ENCODE results near the gene DLGAP3. TPM values are rescaled to one million over a fixed set of nuclear protein-coding genes. Genes with fewer than 3 reads are reported as not detected.
A peak's percentile ranks its signal among the peaks of the same experiment; 100 is the strongest.
"Not testable (repeated sequence)": the region's sequence is repeated elsewhere in the genome, so short reads cannot be mapped to it uniquely, and the experiment has no call there.

DLGAP3 gene
- total RNA-seq, 1 experiment from 2014 or later, result 7.3 TPM

- DNase-seq, result no peak
- H4K20me1 ChIP-seq (ENCODE audit: control insufficient read depth, insufficient read depth, insufficient read length), result no peaks in the 10 kb centered on the region
- no CpG with 5 or more reads among the region's 5 CpGs for WGBS (ENCODE audit: extremely low coverage, insufficient read length, low lambda C conversion rate)
Observed at GRCh38 chr1:34970220-34970735, 40.8 kb upstream of the DLGAP3 start.

GRCh38 chr1:34968297-34968696 is 38.8 kb upstream of the DLGAP3 start:
- peaks cover 13 to 16% of the 10 kb centered on the region in 2 experiments for H3K4me1 Mint-ChIP-seq
- H4K5ac ChIP-seq (ENCODE audit: insufficient read length, low read depth, low read length); H2BK120ac ChIP-seq (ENCODE audit: low read depth, low read length, poor library complexity, severe bottlenecking); H3K4me3 Mint-ChIP-seq; H3K9ac ChIP-seq (ENCODE audit: extremely low read depth, insufficient read length, low read length); H3K9me3 ChIP-seq (ENCODE audit: control insufficient read depth, low read depth, low read length); H2BK15ac ChIP-seq (ENCODE audit: low read depth, low read length); H2BK5ac ChIP-seq (ENCODE audit: insufficient read length, low read length); H3K27me3 ChIP-seq (ENCODE audit: insufficient read depth, low read length); H3K79me1 ChIP-seq (ENCODE audit: insufficient read depth, low read depth, low read length, poor library complexity, severe bottlenecking); H3K36me3 Mint-ChIP-seq (ENCODE audit: insufficient read depth in 1 of 3, low read depth in 3 of 3); H2AFZ ChIP-seq (ENCODE audit: low read length); H3K4me1 ChIP-seq (ENCODE audit: insufficient read depth, low read length); H2BK12ac ChIP-seq (ENCODE audit: insufficient read length, low read depth, low read length); H3K14ac ChIP-seq (ENCODE audit: insufficient read depth, low read length); H2AK5ac ChIP-seq (ENCODE audit: insufficient read length, low read length); H3T11ph ChIP-seq (ENCODE audit: low read length); DNase-seq; H4K20me1 ChIP-seq (ENCODE audit: control insufficient read depth, insufficient read depth, insufficient read length); H3K18ac ChIP-seq (ENCODE audit: insufficient read length, low read depth, low read length); H3K27ac Mint-ChIP-seq; H3K23me2 ChIP-seq (ENCODE audit: insufficient read length, low read depth, low read length, poor library complexity, severe bottlenecking); H3K27me3 Mint-ChIP-seq (ENCODE audit: low read depth); H4K91ac ChIP-seq (ENCODE audit: insufficient read length, low read depth, low read length); H3K4ac ChIP-seq (ENCODE audit: low read depth, low read length); H3K23ac ChIP-seq (ENCODE audit: insufficient read length, low read depth, low read length); H2BK20ac ChIP-seq (ENCODE audit: low read depth, low read length, poor library complexity, severe bottlenecking); H3K79me2 ChIP-seq (ENCODE audit: insufficient read depth, low read length); H3K4me2 ChIP-seq (ENCODE audit: insufficient read depth, insufficient read length, low read length); H4K8ac ChIP-seq (replicated peaks; ENCODE audit: insufficient read length, low read depth, low read length); H3K56ac ChIP-seq (ENCODE audit: insufficient read length, low read depth, low read length); H3K27ac ChIP-seq (ENCODE audit: insufficient read length, low read depth, low read length): not testable (repeated sequence)
- peaks cover 13 to 17% of the 10 kb centered on the region in 2 experiments for H3K9me3 Mint-ChIP-seq
- WGBS (ENCODE audit: extremely low coverage, insufficient read length, low lambda C conversion rate), result no CpG with 5 or more reads among the region's 3 CpGs

More at GRCh38 chr1:34970220-34970735, 40.8 kb upstream of the DLGAP3 start:
- Histone ChIP-seq H2BK5ac (ENCODE audit: insufficient read length, low read length) (no peak overlapping the region), H2AFZ (ENCODE audit: low read length) (no peak overlapping the region), H2AK5ac (ENCODE audit: insufficient read length, low read length) (no peak overlapping the region), H4K91ac (ENCODE audit: insufficient read length, low read depth, low read length) (no peak overlapping the region), H3K14ac (ENCODE audit: insufficient read depth, low read length) (no peak overlapping the region), H3K23me2 (ENCODE audit: insufficient read length, low read depth, low read length, poor library complexity, severe bottlenecking) (no peaks in the 10 kb centered on the region), H3K4ac (ENCODE audit: low read depth, low read length) (no peak overlapping the region), H3K23ac (ENCODE audit: insufficient read length, low read depth, low read length) (no peak overlapping the region), H3K27ac (ENCODE audit: insufficient read length, low read depth, low read length) (no peak overlapping the region), H3K56ac (ENCODE audit: insufficient read length, low read depth, low read length) (no peak overlapping the region), H3K4me1 (ENCODE audit: insufficient read depth, low read length) (peaks cover 2% of the 10 kb centered on the region; the same call in 1 of the 2 replicates), H3T11ph (ENCODE audit: low read length) (no peak overlapping the region), H4K5ac (ENCODE audit: insufficient read length, low read depth, low read length) (no peak overlapping the region), H4K8ac (replicated peaks; ENCODE audit: insufficient read length, low read depth, low read length) (no peak overlapping the region), H3K4me2 (ENCODE audit: insufficient read depth, insufficient read length, low read length) (no peak overlapping the region), H3K79me2 (ENCODE audit: insufficient read depth, low read length) (no peaks in the 10 kb centered on the region), H2BK20ac (ENCODE audit: low read depth, low read length, poor library complexity, severe bottlenecking) (no peak overlapping the region), H3K9ac (ENCODE audit: extremely low read depth, insufficient read length, low read length) (no peak overlapping the region), H3K79me1 (ENCODE audit: insufficient read depth, low read depth, low read length, poor library complexity, severe bottlenecking) (no peaks in the 10 kb centered on the region), H2BK12ac (ENCODE audit: insufficient read length, low read depth, low read length) (no peak overlapping the region), H2BK15ac (ENCODE audit: low read depth, low read length) (no peak overlapping the region), H3K27me3 (ENCODE audit: insufficient read depth, low read length) (no peaks in the 10 kb centered on the region), H3K9me3 (ENCODE audit: control insufficient read depth, low read depth, low read length) (no peaks in the 10 kb centered on the region), H2BK120ac (ENCODE audit: low read depth, low read length, poor library complexity, severe bottlenecking) (no peak overlapping the region), H3K18ac (ENCODE audit: insufficient read length, low read depth, low read length) (no peak overlapping the region)
- H3K4me3 Mint-ChIP-seq, result no peak overlapping the region
- peaks cover 13 to 17% of the 10 kb centered on the region in 2 experiments for H3K9me3 Mint-ChIP-seq
- peaks cover 0 to 2% (median 0%) of the 10 kb centered on the region in 3 experiments; a peak in 1 of 7 replicates for H3K36me3 Mint-ChIP-seq (ENCODE audit: insufficient read depth in 1 of 3, low read depth in 3 of 3)
- H3K27ac Mint-ChIP-seq, result peak overlapping the region in 1 of 3 experiments; percentile 76; a peak in 2 of 7 replicates
- TF ChIP-seq, protein P1, sequence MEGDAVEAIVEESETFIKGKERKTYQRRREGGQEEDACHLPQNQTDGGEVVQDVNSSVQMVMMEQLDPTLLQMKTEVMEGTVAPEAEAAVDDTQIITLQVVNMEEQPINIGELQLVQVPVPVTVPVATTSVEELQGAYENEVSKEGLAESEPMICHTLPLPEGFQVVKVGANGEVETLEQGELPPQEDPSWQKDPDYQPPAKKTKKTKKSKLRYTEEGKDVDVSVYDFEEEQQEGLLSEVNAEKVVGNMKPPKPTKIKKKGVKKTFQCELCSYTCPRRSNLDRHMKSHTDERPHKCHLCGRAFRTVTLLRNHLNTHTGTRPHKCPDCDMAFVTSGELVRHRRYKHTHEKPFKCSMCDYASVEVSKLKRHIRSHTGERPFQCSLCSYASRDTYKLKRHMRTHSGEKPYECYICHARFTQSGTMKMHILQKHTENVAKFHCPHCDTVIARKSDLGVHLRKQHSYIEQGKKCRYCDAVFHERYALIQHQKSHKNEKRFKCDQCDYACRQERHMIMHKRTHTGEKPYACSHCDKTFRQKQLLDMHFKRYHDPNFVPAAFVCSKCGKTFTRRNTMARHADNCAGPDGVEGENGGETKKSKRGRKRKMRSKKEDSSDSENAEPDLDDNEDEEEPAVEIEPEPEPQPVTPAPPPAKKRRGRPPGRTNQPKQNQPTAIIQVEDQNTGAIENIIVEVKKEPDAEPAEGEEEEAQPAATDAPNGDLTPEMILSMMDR (conservative IDR thresholded peaks at IDR 0.05), result no peak
- H3K4me1 Mint-ChIP-seq, result peaks cover 17 to 22% of the 10 kb centered on the region in 2 experiments
- H3K27me3 Mint-ChIP-seq (ENCODE audit: low read depth), result no peaks in the 10 kb centered on the region; the same call in 1 of the 2 replicates
